PFSK-1 (cell line): ENCODE data around the gene SMIM22.

Experiments used
- FOXP2 ChIP-seq: optimal IDR thresholded peaks from 2 replicates; pipeline ENCODE3; 2011; ENCODE audit warnings: borderline replicate concordance, control low read depth, inconsistent platforms; ENCODE audit not compliant: insufficient read depth; ENCODE audit errors: extremely low read length, extremely low read depth
- POLR2AphosphoS5 ChIP-seq: IDR thresholded peaks from 2 replicates; pipeline ENCODE4 v1.6.1; 2012; ENCODE audit warnings: low read depth, mild to moderate bottlenecking, control low read depth, low read length, moderate library complexity
- SIN3A ChIP-seq: IDR thresholded peaks from 2 replicates; pipeline ENCODE4 v1.6.1; 2012; ENCODE audit warnings: mild to moderate bottlenecking, low read length, moderate library complexity, borderline replicate concordance; ENCODE audit not compliant: insufficient read depth
- TAF1 ChIP-seq: IDR thresholded peaks from 2 replicates; pipeline ENCODE4 v1.6.1; 2012; ENCODE audit warnings: low read length, control low read depth, borderline replicate concordance; ENCODE audit not compliant: insufficient read depth
- TF ChIP-seq, protein P1 (sequence below), 2 experiments: IDR thresholded peaks; 2 replicates each; pipeline versions ENCODE4 v1.6.1 to v1.8.0; 2011 to 2012; ENCODE audit warnings: low read depth in 2 of 2, low read length in 2 of 2, control low read depth in 1 of 2, inconsistent platforms in 1 of 2, mild to moderate bottlenecking in 1 of 2, moderate library complexity in 1 of 2; ENCODE audit not compliant: insufficient read depth in 1 of 2

DNA sequence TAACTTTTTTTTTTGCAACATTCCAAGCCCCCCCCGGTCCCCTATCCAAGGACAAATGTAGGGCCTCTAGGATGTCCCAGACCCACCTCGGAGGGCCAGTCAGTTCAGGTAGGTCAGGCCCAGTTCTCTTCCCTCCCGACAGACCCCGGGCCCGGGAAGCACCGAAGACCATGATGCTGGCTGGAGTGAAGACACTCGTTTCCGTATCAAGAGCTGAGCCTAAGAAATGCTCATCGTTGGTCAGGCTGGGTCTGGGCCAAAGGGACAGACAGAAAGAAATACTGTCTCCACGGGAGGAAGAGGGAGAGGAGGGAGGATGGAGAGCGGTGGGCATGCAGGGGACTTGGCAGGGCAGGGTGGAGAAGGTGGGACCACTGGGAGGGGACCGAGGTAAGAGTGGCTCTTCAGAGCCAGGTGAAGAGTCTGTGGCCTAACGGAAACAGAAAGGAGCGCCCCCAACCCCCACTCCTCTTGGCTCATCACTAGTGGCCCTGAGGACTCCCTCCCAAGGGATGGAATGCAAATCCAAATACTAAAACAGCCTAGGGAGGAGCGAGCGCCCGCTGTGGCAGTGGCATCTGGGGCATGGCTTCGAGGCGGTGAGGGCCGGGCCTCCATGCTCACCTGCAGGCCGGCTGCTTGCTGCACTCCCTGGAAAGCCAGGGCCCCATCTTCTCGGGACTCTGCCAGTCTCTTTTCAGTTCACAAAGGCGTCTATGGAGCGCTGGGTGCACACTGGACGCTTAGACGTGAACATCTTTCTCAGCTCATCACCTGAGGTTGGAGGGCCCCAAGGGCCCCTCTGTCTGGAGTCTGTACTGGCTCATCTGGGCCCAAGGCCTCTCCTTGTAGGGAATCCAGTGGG lies 9.0 kb downstream of the SMIM22 start:
- TF ChIP-seq SIN3A (no peak), POLR2AphosphoS5 (no peak), TAF1 (no peak), FOXP2 (no peak)
- TF ChIP-seq, protein P1, sequence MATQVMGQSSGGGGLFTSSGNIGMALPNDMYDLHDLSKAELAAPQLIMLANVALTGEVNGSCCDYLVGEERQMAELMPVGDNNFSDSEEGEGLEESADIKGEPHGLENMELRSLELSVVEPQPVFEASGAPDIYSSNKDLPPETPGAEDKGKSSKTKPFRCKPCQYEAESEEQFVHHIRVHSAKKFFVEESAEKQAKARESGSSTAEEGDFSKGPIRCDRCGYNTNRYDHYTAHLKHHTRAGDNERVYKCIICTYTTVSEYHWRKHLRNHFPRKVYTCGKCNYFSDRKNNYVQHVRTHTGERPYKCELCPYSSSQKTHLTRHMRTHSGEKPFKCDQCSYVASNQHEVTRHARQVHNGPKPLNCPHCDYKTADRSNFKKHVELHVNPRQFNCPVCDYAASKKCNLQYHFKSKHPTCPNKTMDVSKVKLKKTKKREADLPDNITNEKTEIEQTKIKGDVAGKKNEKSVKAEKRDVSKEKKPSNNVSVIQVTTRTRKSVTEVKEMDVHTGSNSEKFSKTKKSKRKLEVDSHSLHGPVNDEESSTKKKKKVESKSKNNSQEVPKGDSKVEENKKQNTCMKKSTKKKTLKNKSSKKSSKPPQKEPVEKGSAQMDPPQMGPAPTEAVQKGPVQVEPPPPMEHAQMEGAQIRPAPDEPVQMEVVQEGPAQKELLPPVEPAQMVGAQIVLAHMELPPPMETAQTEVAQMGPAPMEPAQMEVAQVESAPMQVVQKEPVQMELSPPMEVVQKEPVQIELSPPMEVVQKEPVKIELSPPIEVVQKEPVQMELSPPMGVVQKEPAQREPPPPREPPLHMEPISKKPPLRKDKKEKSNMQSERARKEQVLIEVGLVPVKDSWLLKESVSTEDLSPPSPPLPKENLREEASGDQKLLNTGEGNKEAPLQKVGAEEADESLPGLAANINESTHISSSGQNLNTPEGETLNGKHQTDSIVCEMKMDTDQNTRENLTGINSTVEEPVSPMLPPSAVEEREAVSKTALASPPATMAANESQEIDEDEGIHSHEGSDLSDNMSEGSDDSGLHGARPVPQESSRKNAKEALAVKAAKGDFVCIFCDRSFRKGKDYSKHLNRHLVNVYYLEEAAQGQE (IDR thresholded peaks at IDR 0.05; ENCODE audit: insufficient read depth in 1 of 2, low read depth in 2 of 2, low read length in 2 of 2), result no peak
